ENCODE data around the gene RPN1.

GRCh38 chr3:128584412-128585020 lies 66.1 kb downstream of the RPN1 start:
- peak; percentile 90 to 92 for TF ChIP-seq CTCF (IDR thresholded peaks at IDR 0.05; ENCODE audit: extremely low read depth in 1 of 2, insufficient read depth in 1 of 2, low read depth in 1 of 2, low read length in 2 of 2)
- no peak for TF ChIP-seq GATA2 (IDR thresholded peaks at IDR 0.05; ENCODE audit: insufficient read depth, insufficient read length, low read depth, low read length)
- peak; percentile 86 for TF ChIP-seq MAX (IDR thresholded peaks at IDR 0.05; ENCODE audit: insufficient read depth, insufficient read length)
- TF ChIP-seq POLR2A (IDR thresholded peaks at IDR 0.05; ENCODE audit: low read depth, low read length) = no peak
- no peak for TF ChIP-seq EZH2 (IDR thresholded peaks at IDR 0.05; ENCODE audit: borderline replicate concordance, low read depth, low read length, severe bottlenecking)
- TF ChIP-seq FOS (IDR thresholded peaks at IDR 0.05; ENCODE audit: borderline replicate concordance, insufficient read depth, low read length) = no peak
- no peak for TF ChIP-seq POLR2AphosphoS5 (IDR thresholded peaks at IDR 0.05; ENCODE audit: insufficient read depth, low read depth, low read length)
- peak; percentile 67 for TF ChIP-seq MYC (IDR thresholded peaks at IDR 0.05; ENCODE audit: low read depth, low read length)
